Measurements from ENCODE around the gene CLCNKA.
A peak's percentile ranks its signal among the peaks of the same experiment; 100 is the strongest.
"Not testable (repeated sequence)": the region's sequence is repeated elsewhere in the genome, so short reads cannot be mapped to it uniquely, and the experiment has no call there.

The CLCNKA gene

GRCh38 chr1:16023050-16023653, 1.3 kb downstream of the CLCNKA start:
- Histone ChIP-seq H3K9ac (no peak overlapping the region), H3K4me1 (peaks cover 39% of the 10 kb centered on the region), H3K9me3 (ENCODE audit: control insufficient read depth, low read length) (no peaks in the 10 kb centered on the region), H3K27ac (peak overlapping the region; percentile 99), H3K27me3 (ENCODE audit: control insufficient read depth, insufficient read depth, low read length) (no peaks in the 10 kb centered on the region), H3K36me3 (ENCODE audit: control insufficient read depth, insufficient read depth, low read length) (no peaks in the 10 kb centered on the region), H3K79me2 (no peaks in the 10 kb centered on the region), H3K4me2 (ENCODE audit: low read length) (no peak overlapping the region), H3K4me3 (ENCODE audit: low read depth, low read length) (no peak overlapping the region), H2AFZ (no peak overlapping the region)
- no peak for TF ChIP-seq CTCF (IDR thresholded peaks at IDR 0.05)

GRCh38 chr1:16026302-16026701, 4.5 kb downstream of the CLCNKA start:
- H3K27ac ChIP-seq; H3K4me3 ChIP-seq (ENCODE audit: low read depth, low read length); H3K36me3 ChIP-seq (ENCODE audit: control insufficient read depth, insufficient read depth, low read length); H3K4me2 ChIP-seq (ENCODE audit: low read length); H3K27me3 ChIP-seq (ENCODE audit: control insufficient read depth, insufficient read depth, low read length); H2AFZ ChIP-seq; H3K79me2 ChIP-seq; H3K9me3 ChIP-seq (ENCODE audit: control insufficient read depth, low read length); H3K9ac ChIP-seq: not testable (repeated sequence)
- peaks cover 18% of the 10 kb centered on the region for H3K4me1 ChIP-seq

- no peaks in the 10 kb centered on the region for H3K27me3 ChIP-seq (ENCODE audit: control insufficient read depth, insufficient read depth, low read length)
- H3K9me3 ChIP-seq (ENCODE audit: control insufficient read depth, low read length): no peaks in the 10 kb centered on the region
- H3K4me1 ChIP-seq: peaks cover 18% of the 10 kb centered on the region
- H3K4me3 ChIP-seq (ENCODE audit: low read depth, low read length): no peak overlapping the region
- peak overlapping the region; percentile 47 for H3K4me2 ChIP-seq (ENCODE audit: low read length)
- no peak overlapping the region for H3K27ac ChIP-seq
- H3K79me2 ChIP-seq: no peaks in the 10 kb centered on the region
- no peak for TF ChIP-seq CTCF (IDR thresholded peaks at IDR 0.05)
- no peak overlapping the region for H2AFZ ChIP-seq
- H3K9ac ChIP-seq: no peak overlapping the region
- no peaks in the 10 kb centered on the region for H3K36me3 ChIP-seq (ENCODE audit: control insufficient read depth, insufficient read depth, low read length)
These were observed 5.1 kb downstream of the CLCNKA start for GRCh38 chr1:16026723-16027484.

GRCh38 chr1:16028237-16029002, 6.6 kb downstream of the CLCNKA start:
- no peaks in the 10 kb centered on the region for H3K27me3 ChIP-seq (ENCODE audit: control insufficient read depth, insufficient read depth, low read length)
- H3K4me1 ChIP-seq: peaks cover 8% of the 10 kb centered on the region
- no peaks in the 10 kb centered on the region for H3K9me3 ChIP-seq (ENCODE audit: control insufficient read depth, low read length)
- H3K36me3 ChIP-seq (ENCODE audit: control insufficient read depth, insufficient read depth, low read length): no peaks in the 10 kb centered on the region
- H3K4me2 ChIP-seq (ENCODE audit: low read length): no peak overlapping the region
- H3K4me3 ChIP-seq (ENCODE audit: low read depth, low read length): no peak overlapping the region
- no peak for TF ChIP-seq CTCF (IDR thresholded peaks at IDR 0.05)
- H3K79me2 ChIP-seq: no peaks in the 10 kb centered on the region
- H2AFZ ChIP-seq: no peak overlapping the region
- no peak overlapping the region for H3K9ac ChIP-seq
- no peak overlapping the region for H3K27ac ChIP-seq

- H3K4me3 ChIP-seq (ENCODE audit: low read depth, low read length); H3K4me1 ChIP-seq; H3K36me3 ChIP-seq (ENCODE audit: control insufficient read depth, insufficient read depth, low read length); H3K9me3 ChIP-seq (ENCODE audit: control insufficient read depth, low read length); H2AFZ ChIP-seq; H3K27ac ChIP-seq; H3K9ac ChIP-seq; H3K27me3 ChIP-seq (ENCODE audit: control insufficient read depth, insufficient read depth, low read length); H3K79me2 ChIP-seq; H3K4me2 ChIP-seq (ENCODE audit: low read length): not testable (repeated sequence)
These were observed 7.1 kb downstream of the CLCNKA start for GRCh38 chr1:16029003-16029268.

All from parathyroid adenoma (tissue), 2 donors.